ENCODE data around the gene TOP1. TPM values are rescaled to one million over a fixed set of nuclear protein-coding genes. Genes with fewer than 3 reads are reported as not detected.

TOP1 gene
- total RNA-seq, 1 donor = 5.7 TPM

GRCh38 chr20:41032271-41032670 lies 3.6 kb downstream of the TOP1 start:
- no peak for DNase-seq (ENCODE audit: low read depth in 2 of 3, low spot score in 2 of 3)

- DNase-seq (ENCODE audit: low read depth in 2 of 3, low spot score in 2 of 3) = no peak
Observed at GRCh38 chr20:41034239-41034638, 5.6 kb downstream of the TOP1 start.

GRCh38 chr20:41035207-41035606 lies 6.6 kb downstream of the TOP1 start:
- no peak for DNase-seq (ENCODE audit: low read depth in 2 of 3, low spot score in 2 of 3)

GRCh38 chr20:41037179-41037578 lies 8.6 kb downstream of the TOP1 start:
- no peak for DNase-seq (ENCODE audit: low read depth in 2 of 3, low spot score in 2 of 3)

- no peak for DNase-seq (ENCODE audit: low read depth in 2 of 3, low spot score in 2 of 3)
Observed at GRCh38 chr20:41038149-41038877, 9.7 kb downstream of the TOP1 start.

GRCh38 chr20:41038878-41039404 lies 10.3 kb downstream of the TOP1 start:
- DNase-seq (ENCODE audit: low read depth in 2 of 3, low spot score in 2 of 3) = no peak

- DNase-seq (ENCODE audit: low read depth in 2 of 3, low spot score in 2 of 3) = peak in 1 of 3 donors; percentile 12
Observed at GRCh38 chr20:41040855-41041254, 12.2 kb downstream of the TOP1 start.

GRCh38 chr20:41041693-41042092 lies 13.1 kb downstream of the TOP1 start:
- DNase-seq (ENCODE audit: low read depth in 2 of 3, low spot score in 2 of 3) = no peak

GRCh38 chr20:41044409-41045062 lies 15.9 kb downstream of the TOP1 start:
- no peak for DNase-seq (ENCODE audit: low read depth in 2 of 3, low spot score in 2 of 3)

GRCh38 chr20:41045671-41046070 lies 17.0 kb downstream of the TOP1 start:
- no peak for DNase-seq (ENCODE audit: low read depth in 2 of 3, low spot score in 2 of 3)

GRCh38 chr20:41046716-41047115 lies 18.1 kb downstream of the TOP1 start:
- no peak for DNase-seq (ENCODE audit: low read depth in 2 of 3, low spot score in 2 of 3)

- DNase-seq (ENCODE audit: low read depth in 2 of 3, low spot score in 2 of 3) = no peak
Observed at GRCh38 chr20:41047279-41047974, 18.8 kb downstream of the TOP1 start.

GRCh38 chr20:41047975-41048305 lies 19.3 kb downstream of the TOP1 start:
- peak in 2 of 3 donors; percentile 48 to 63 for DNase-seq (ENCODE audit: low read depth in 2 of 3, low spot score in 2 of 3)

GRCh38 chr20:41048461-41049301 lies 20.1 kb downstream of the TOP1 start:
- DNase-seq (ENCODE audit: low read depth in 2 of 3, low spot score in 2 of 3) = peak in 1 of 3 donors; percentile 46

- no peak for DNase-seq (ENCODE audit: low read depth in 2 of 3, low spot score in 2 of 3)
Observed at GRCh38 chr20:41049451-41049850, 20.8 kb downstream of the TOP1 start.

GRCh38 chr20:41050361-41051008 lies 21.9 kb downstream of the TOP1 start:
- peak in 2 of 3 donors; percentile 45 to 74 for DNase-seq (ENCODE audit: low read depth in 2 of 3, low spot score in 2 of 3)

GRCh38 chr20:41051009-41051825 lies 22.6 kb downstream of the TOP1 start:
- no peak for DNase-seq (ENCODE audit: low read depth in 2 of 3, low spot score in 2 of 3)

GRCh38 chr20:41052742-41053419 lies 24.3 kb downstream of the TOP1 start:
- no peak for DNase-seq (ENCODE audit: low read depth in 2 of 3, low spot score in 2 of 3)

Data from hematopoietic multipotent progenitor cell (in vitro differentiated cells).